DOHH2 (cell line): ENCODE measurements around the gene SYT3.

ENCODE experiments used
- H3F3A ChIP-seq: fragments of 200-600 bp; sonication (generic), shearing (Covaris generic); 2 replicates; pipeline ENCODE4 v1.6.0; 2016; ENCODE audit warnings: antibody characterized with exemption, mild to moderate bottlenecking; ENCODE audit not compliant: control insufficient read depth, insufficient read depth
- H3K27ac ChIP-seq: fragments of 200-600 bp; sonication (generic); 2 replicates; pipeline ENCODE4 v1.5.1; 2014; ENCODE audit warnings: low read depth, mild to moderate bottlenecking, low read length, moderate library complexity
- H3K27me3 ChIP-seq: fragments of 200-600 bp; sonication (generic); 2 replicates; pipeline ENCODE4 v1.6.1; 2014; ENCODE audit warnings: mild to moderate bottlenecking, low read length, mixed read lengths; ENCODE audit not compliant: control insufficient read depth
- H3K36me3 ChIP-seq: fragments of 200-600 bp; sonication (generic); 2 replicates; pipeline ENCODE4 v1.6.1; 2014; ENCODE audit warnings: mild to moderate bottlenecking, low read length, moderate library complexity, mixed read lengths; ENCODE audit not compliant: control insufficient read depth
- H3K4me1 ChIP-seq: fragments of 200-600 bp; sonication (generic); 2 replicates; pipeline ENCODE4 v1.6.1; 2014; ENCODE audit warnings: mild to moderate bottlenecking, low read length, mixed read lengths; ENCODE audit not compliant: control insufficient read depth
- H3K4me2 ChIP-seq: fragments of 200-600 bp; sonication (generic); 2 replicates; pipeline ENCODE4 v1.6.0; 2014; ENCODE audit warnings: mild to moderate bottlenecking, low read length, moderate library complexity
- H3K4me3 ChIP-seq: fragments of 200-600 bp; sonication (generic); 2 replicates; pipeline ENCODE4 v1.5.1; 2014; ENCODE audit warnings: mild to moderate bottlenecking, low read length, mixed read lengths
- H3K79me2 ChIP-seq: fragments of 200-600 bp; sonication (generic); 2 replicates; pipeline ENCODE4 v1.6.1; 2014; ENCODE audit warnings: mild to moderate bottlenecking, low read length, mixed read lengths; ENCODE audit not compliant: control insufficient read depth
- H3K9me2 ChIP-seq: fragments of 200-600 bp; sonication (generic); replicated peaks from 2 replicates; pipeline ENCODE4 v1.6.1; 2014; ENCODE audit warnings: mild to moderate bottlenecking, low read length, mixed read lengths; ENCODE audit not compliant: control insufficient read depth
- H3K9me3 ChIP-seq: fragments of 200-600 bp; sonication (generic); 2 replicates; pipeline ENCODE4 v1.6.1; 2014; ENCODE audit warnings: antibody characterized with exemption, low read length, mixed read lengths; ENCODE audit not compliant: control insufficient read depth, insufficient read depth
- H4K20me1 ChIP-seq: fragments of 200-600 bp; sonication (generic); 2 replicates; pipeline ENCODE4 v1.6.0; 2014; ENCODE audit warnings: low read depth, mild to moderate bottlenecking, antibody characterized with exemption, low read length, moderate library complexity; ENCODE audit not compliant: control insufficient read depth, insufficient read depth
- EZH2phosphoT487 ChIP-seq: fragments of 200-600 bp; sonication (generic); IDR thresholded peaks from 2 replicates; pipeline ENCODE4 v1.6.1; 2017; ENCODE audit warnings: borderline replicate concordance, mild to moderate bottlenecking, antibody characterized with exemption, low read length, moderate library complexity, mixed read lengths
- TF ChIP-seq, protein P1 (sequence below): fragments of 200-600 bp; sonication (generic); IDR thresholded peaks from one replicate; pipeline ENCODE4 v1.5.1; 2014; ENCODE audit warnings: antibody characterized with exemption, mild to moderate bottlenecking, low read depth, low read length; ENCODE audit not compliant: poor library complexity, severe bottlenecking

The SYT3 gene

DNA sequence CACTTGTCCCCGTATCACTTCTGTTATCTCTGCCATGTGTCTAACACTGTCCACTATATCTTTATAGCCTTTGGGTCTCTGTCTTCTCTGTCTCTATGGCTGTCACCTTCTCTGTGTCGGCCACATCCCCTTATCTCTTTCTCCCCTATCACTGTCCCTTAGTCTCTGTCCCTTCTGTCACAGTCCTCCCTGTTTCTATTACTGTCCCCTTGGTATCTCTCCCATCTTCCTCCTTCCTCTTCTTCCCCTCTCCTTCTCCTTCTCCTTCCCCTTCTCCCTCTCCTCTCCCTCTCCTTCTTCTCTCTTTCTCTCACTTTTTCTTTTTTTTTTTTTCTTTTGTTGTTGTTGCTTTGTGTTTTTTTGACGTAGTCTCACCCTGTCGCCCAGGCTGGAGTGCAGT lies 36.7 kb downstream of the SYT3 start:
- Histone ChIP-seq H3K4me3 (no peak overlapping the region), H3K4me2 (no peak overlapping the region), H3F3A (no peaks in the 10 kb centered on the region), H3K9me2 (no peaks in the 10 kb centered on the region), H3K36me3 (no peaks in the 10 kb centered on the region), H3K27ac (no peak overlapping the region), H4K20me1 (no peaks in the 10 kb centered on the region), H3K4me1 (no peaks in the 10 kb centered on the region), H3K27me3 (peaks cover 10% of the 10 kb centered on the region; the same call in 1 of the 2 replicates), H3K79me2 (no peaks in the 10 kb centered on the region), H3K9me3 (no peaks in the 10 kb centered on the region)
- TF ChIP-seq, protein P1, sequence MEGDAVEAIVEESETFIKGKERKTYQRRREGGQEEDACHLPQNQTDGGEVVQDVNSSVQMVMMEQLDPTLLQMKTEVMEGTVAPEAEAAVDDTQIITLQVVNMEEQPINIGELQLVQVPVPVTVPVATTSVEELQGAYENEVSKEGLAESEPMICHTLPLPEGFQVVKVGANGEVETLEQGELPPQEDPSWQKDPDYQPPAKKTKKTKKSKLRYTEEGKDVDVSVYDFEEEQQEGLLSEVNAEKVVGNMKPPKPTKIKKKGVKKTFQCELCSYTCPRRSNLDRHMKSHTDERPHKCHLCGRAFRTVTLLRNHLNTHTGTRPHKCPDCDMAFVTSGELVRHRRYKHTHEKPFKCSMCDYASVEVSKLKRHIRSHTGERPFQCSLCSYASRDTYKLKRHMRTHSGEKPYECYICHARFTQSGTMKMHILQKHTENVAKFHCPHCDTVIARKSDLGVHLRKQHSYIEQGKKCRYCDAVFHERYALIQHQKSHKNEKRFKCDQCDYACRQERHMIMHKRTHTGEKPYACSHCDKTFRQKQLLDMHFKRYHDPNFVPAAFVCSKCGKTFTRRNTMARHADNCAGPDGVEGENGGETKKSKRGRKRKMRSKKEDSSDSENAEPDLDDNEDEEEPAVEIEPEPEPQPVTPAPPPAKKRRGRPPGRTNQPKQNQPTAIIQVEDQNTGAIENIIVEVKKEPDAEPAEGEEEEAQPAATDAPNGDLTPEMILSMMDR, result no peak
- TF ChIP-seq EZH2phosphoT487, result no peak

DNA sequence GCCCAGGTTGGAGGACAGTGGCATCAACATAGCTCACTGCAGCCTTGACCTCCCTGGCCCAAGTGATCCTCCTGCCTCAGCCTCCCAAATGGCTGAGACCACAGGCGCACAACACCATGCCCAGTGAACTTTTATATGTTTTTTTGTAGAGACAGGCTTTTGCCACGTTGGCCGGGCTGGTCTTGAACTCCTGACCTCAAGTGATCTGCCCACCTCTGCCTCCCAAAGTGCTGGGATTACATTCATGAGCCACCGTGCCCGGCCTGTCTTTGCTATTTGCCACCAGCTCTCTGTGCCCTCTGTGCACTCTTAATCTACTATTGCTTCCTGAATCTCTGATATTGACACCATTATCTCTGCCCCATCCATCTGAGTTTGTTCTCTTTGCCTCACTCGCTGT lies 37.2 kb downstream of the SYT3 start:
- H4K20me1 ChIP-seq, result no peaks in the 10 kb centered on the region
- no peaks in the 10 kb centered on the region for H3F3A ChIP-seq
- no peaks in the 10 kb centered on the region for H3K9me3 ChIP-seq
- H3K4me2 ChIP-seq, result no peak overlapping the region
- H3K9me2 ChIP-seq, result no peaks in the 10 kb centered on the region
- H3K79me2 ChIP-seq, result no peaks in the 10 kb centered on the region
- no peaks in the 10 kb centered on the region for H3K4me1 ChIP-seq
- H3K4me3 ChIP-seq, result no peak overlapping the region
- H3K27me3 ChIP-seq, result peaks cover 10% of the 10 kb centered on the region; the same call in 1 of the 2 replicates
- TF ChIP-seq, protein P1, result no peak
- no peak for TF ChIP-seq EZH2phosphoT487
- H3K27ac ChIP-seq, result no peak overlapping the region
- H3K36me3 ChIP-seq, result no peaks in the 10 kb centered on the region

DNA sequence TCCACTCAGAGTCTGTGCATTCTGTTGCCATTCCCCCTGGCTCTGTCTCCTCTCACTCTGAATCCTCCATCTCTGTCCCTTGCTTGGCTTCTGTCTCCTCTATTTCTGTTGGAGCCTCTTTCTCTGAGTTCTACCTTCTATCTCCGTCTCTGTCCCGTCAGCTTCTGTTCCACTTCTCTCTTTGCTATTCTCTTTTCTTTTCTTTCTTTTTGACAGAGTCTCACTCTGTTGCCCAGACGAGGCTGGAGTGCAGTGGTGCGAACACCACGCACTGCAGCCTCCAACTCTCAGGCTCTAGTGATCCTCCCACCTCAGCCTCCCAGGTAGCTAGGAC lies 37.6 kb downstream of the SYT3 start:
- H3K27ac ChIP-seq, result no peak overlapping the region
- H3K9me2 ChIP-seq, result no peaks in the 10 kb centered on the region
- no peaks in the 10 kb centered on the region for H3K36me3 ChIP-seq

More for the DNA sequence above, 37.6 kb downstream of the SYT3 start:
- peaks cover 10% of the 10 kb centered on the region; the same call in 1 of the 2 replicates for H3K27me3 ChIP-seq
- no peaks in the 10 kb centered on the region for H3K79me2 ChIP-seq
- no peaks in the 10 kb centered on the region for H3K9me3 ChIP-seq
- no peak overlapping the region for H3K4me3 ChIP-seq
- H3K4me1 ChIP-seq, result no peaks in the 10 kb centered on the region
- no peak for TF ChIP-seq EZH2phosphoT487
- TF ChIP-seq, protein P1, result no peak
- H3K4me2 ChIP-seq, result no peak overlapping the region
- H3F3A ChIP-seq, result no peaks in the 10 kb centered on the region
- no peaks in the 10 kb centered on the region for H4K20me1 ChIP-seq
